Measurements from ENCODE around the gene FGFR1OP2. TPM values are rescaled to one million over a fixed set of nuclear protein-coding genes. Genes with fewer than 3 reads are reported as not detected.

The FGFR1OP2 gene
- total and polyA plus RNA-seq, 2 of the 4 experiments (the other 2 are of a cell fraction): 26.7 to 31.0 TPM

DNA sequence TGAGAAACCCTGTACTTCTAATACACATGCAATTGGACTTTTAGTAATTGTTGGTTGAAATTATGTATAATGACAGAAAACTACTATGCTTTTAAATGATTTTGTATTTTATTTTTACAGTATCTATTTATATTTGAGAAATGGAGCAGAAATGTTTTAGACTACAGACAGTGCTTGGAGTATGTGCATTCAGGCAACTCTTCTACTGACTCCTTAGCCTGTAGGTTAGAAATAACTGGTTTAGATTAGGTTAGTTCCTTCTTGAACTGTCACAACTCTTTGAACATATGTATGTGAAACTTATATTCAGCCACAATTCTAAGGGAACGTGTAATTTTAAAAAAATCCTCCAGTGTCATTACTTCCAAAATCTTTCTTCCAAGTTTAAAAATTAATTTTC is 1.7 kb downstream of the FGFR1OP2 start (continued):
- TF ChIP-seq BHLHE40 (IDR thresholded peaks at IDR 0.05; ENCODE audit: low read depth, low read length) (no peak), RFX5 (IDR thresholded peaks at IDR 0.05; ENCODE audit: low read depth, low read length) (no peak)

DNA sequence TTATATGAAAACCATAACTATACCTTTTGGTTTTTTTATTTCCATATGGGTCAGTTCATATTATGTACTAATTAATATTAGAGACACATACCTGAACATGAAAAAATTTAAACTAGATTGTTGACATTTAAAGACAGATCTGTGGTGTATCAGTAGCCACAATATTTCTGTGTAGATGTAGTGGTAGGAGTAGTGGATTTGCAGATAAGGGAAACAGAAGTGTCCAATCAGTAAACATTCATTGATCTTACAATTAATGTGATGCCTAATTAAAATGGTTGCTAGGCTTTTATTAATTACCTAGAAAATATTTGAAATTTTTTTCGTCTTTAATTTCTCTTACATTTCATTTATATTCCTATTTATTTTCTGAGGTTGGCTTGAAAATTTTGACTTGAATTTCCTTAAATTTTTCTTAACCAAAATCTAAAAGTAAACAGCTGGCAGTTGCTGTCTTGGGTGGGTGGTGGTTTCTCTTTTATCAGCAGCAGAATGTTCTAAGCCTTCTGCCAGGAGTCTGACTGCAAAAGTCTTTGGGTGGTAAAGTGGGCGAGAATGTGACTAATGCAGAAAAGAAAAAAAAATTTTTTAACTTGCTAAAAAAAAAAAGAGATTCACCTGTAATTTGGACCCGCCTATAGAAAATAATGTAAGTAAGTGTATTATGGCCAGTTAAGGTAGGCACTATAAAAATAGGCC is 2.4 kb downstream of the FGFR1OP2 start:
- Histone ChIP-seq H3K56ac (ENCODE audit: extremely low read depth, insufficient read depth, low read length) (no peak overlapping the region), H3K27ac (ENCODE audit: insufficient read depth, low read length) (no peak overlapping the region), H4K5ac (ENCODE audit: low read depth, low read length) (no peak overlapping the region), H3K79me1 (ENCODE audit: low read depth in 1 of 2, low read length in 2 of 2) (peaks cover 0 to 46% of the 10 kb centered on the region in 2 experiments; a peak in 3 of 4 replicates), H3K14ac (replicated peaks; ENCODE audit: low read depth, low read length) (no peak overlapping the region), H2AFZ (replicated peaks; ENCODE audit: low read length, poor library complexity) (no peak overlapping the region), H3K4me3 (ENCODE audit: insufficient read depth, low read depth, low read length) (no peak overlapping the region), H2AK9ac (replicated peaks; ENCODE audit: low read depth, low read length, poor library complexity) (no peak overlapping the region), H4K8ac (ENCODE audit: low read depth in 2 of 2, low read length in 2 of 2) (no peak overlapping the region), H3K9me1 (ENCODE audit: insufficient read depth, low read length) (no peaks in the 10 kb centered on the region), H3K23ac (ENCODE audit: low read depth, low read length) (no peak overlapping the region), H2AK5ac (ENCODE audit: low read depth, low read length) (no peak overlapping the region), H3K36me3 (ENCODE audit: control insufficient read depth, insufficient read depth, low read length) (no peaks in the 10 kb centered on the region), H3K18ac (ENCODE audit: low read depth, low read length) (no peak overlapping the region), H3K27me3 (ENCODE audit: control insufficient read depth, insufficient read depth, low read length) (no peaks in the 10 kb centered on the region), H2BK5ac (ENCODE audit: low read depth, low read length, poor library complexity, severe bottlenecking) (no peak overlapping the region), H3K4ac (ENCODE audit: low read depth, low read length) (no peak overlapping the region), H3K9ac (ENCODE audit: low read depth, low read length) (no peak overlapping the region), H3K9me3 (ENCODE audit: control insufficient read depth, insufficient read depth, low read length) (no peaks in the 10 kb centered on the region), H2BK15ac (ENCODE audit: low read depth, low read length) (no peak overlapping the region), H4K91ac (ENCODE audit: insufficient read depth, low read depth, low read length) (no peak overlapping the region), H4K20me1 (ENCODE audit: insufficient read depth, low read length) (peaks cover 26% of the 10 kb centered on the region; the same call in 1 of the 2 replicates), H2BK120ac (ENCODE audit: low read depth, low read length) (no peak overlapping the region), H2BK20ac (ENCODE audit: low read depth, low read length) (no peak overlapping the region), H3K4me2 (ENCODE audit: low read depth, low read length) (no peak overlapping the region), H3K4me1 (ENCODE audit: control insufficient read depth, insufficient read depth, low read length) (peaks cover 2% of the 10 kb centered on the region)
- TF ChIP-seq FOS (IDR thresholded peaks at IDR 0.05; ENCODE audit: low read depth, low read length): no peak
- TF ChIP-seq CHD1 (IDR thresholded peaks at IDR 0.05; ENCODE audit: low read depth, low read length): no peak
- TF ChIP-seq, protein P1, sequence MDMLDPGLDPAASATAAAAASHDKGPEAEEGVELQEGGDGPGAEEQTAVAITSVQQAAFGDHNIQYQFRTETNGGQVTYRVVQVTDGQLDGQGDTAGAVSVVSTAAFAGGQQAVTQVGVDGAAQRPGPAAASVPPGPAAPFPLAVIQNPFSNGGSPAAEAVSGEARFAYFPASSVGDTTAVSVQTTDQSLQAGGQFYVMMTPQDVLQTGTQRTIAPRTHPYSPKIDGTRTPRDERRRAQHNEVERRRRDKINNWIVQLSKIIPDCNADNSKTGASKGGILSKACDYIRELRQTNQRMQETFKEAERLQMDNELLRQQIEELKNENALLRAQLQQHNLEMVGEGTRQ (IDR thresholded peaks at IDR 0.05; ENCODE audit: low read depth, low read length): no peak
- no peak for TF ChIP-seq RAD21 (IDR thresholded peaks at IDR 0.05; ENCODE audit: low read length)
- no peak for TF ChIP-seq POLR2A (IDR thresholded peaks at IDR 0.05; ENCODE audit: low read depth, low read length)
- no peak for TF ChIP-seq MAZ (IDR thresholded peaks at IDR 0.05; ENCODE audit: borderline replicate concordance, low read depth, low read length)
- TF ChIP-seq NFE2L2 (IDR thresholded peaks at IDR 0.05; ENCODE audit: low read depth, low read length): no peak
- TF ChIP-seq SMC3 (IDR thresholded peaks at IDR 0.05; ENCODE audit: low read depth, low read length): no peak
- in situ Hi-C loops (cut with MboI; ENCODE audit: low sequenced_read_pairs): no loop called here
- ChIA-PET POLR2A (ENCODE audit: unreplicated experiment) (no interaction called here), CTCF (no interaction called here)
- BruUV-seq (replicated peaks): no TSS peak
- DNase-seq (peak; percentile 15), ATAC-seq (ENCODE audit: low read depth) (no peak)
- dilution Hi-C loops (cut with HindIII; ENCODE audit: low sequenced_read_pairs, unreplicated experiment): no loop called here
- intact Hi-C loops (cut with micrococcal nuclease): no loop called here
- WGBS, 2 experiments (ENCODE audit: extremely low coverage in 2 of 2, insufficient read length in 1 of 2): no CpG with 5 or more reads among the region's 3 CpGs

Data from IMR-90 (cell line).